Fibroblast of mammary gland (primary cell): ENCODE results near the gene AGAP1.

ENCODE experiments used
- DNase-seq: peaks from one replicate; pipeline ENCODE4 v3.0.0-alpha.2; 2010; ENCODE audit warnings: low read depth
- H3K4me3 ChIP-seq: 2 replicates; pipeline ENCODE4 v1.5.1; 2011; ENCODE audit warnings: low read depth, mild to moderate bottlenecking, low read length, moderate library complexity; ENCODE audit not compliant: control insufficient read depth
- TF ChIP-seq, protein P1 (sequence below): conservative IDR thresholded peaks from 2 replicates; pipeline ENCODE4 v1.5.1; 2011; ENCODE audit warnings: low read depth, low read length, inconsistent platforms; ENCODE audit not compliant: control insufficient read depth, insufficient read depth

The AGAP1 gene

DNA sequence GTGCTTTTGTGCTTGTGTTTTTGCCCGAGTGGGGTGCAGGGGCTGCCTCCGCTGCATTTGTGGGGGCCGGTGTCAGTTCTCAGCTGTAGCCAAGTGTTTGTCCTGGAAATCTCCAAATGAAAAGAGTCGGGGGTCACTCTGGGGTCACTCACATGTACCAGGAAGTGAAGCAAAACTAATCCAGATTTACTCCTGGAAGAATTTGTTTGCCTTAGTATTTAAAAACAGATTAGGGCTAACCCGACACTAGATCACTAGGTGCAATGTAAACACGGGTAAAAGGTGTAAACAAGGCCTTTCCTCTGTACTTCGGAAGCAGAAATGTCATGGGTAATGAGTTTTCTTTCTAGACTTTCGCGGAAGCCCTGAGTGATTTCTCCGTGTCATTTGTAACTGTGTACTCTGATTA, 624.0 kb downstream of the AGAP1 start:
- TF ChIP-seq, protein P1, sequence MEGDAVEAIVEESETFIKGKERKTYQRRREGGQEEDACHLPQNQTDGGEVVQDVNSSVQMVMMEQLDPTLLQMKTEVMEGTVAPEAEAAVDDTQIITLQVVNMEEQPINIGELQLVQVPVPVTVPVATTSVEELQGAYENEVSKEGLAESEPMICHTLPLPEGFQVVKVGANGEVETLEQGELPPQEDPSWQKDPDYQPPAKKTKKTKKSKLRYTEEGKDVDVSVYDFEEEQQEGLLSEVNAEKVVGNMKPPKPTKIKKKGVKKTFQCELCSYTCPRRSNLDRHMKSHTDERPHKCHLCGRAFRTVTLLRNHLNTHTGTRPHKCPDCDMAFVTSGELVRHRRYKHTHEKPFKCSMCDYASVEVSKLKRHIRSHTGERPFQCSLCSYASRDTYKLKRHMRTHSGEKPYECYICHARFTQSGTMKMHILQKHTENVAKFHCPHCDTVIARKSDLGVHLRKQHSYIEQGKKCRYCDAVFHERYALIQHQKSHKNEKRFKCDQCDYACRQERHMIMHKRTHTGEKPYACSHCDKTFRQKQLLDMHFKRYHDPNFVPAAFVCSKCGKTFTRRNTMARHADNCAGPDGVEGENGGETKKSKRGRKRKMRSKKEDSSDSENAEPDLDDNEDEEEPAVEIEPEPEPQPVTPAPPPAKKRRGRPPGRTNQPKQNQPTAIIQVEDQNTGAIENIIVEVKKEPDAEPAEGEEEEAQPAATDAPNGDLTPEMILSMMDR = no peak
- no peak overlapping the region for H3K4me3 ChIP-seq
- no peak for DNase-seq

DNA sequence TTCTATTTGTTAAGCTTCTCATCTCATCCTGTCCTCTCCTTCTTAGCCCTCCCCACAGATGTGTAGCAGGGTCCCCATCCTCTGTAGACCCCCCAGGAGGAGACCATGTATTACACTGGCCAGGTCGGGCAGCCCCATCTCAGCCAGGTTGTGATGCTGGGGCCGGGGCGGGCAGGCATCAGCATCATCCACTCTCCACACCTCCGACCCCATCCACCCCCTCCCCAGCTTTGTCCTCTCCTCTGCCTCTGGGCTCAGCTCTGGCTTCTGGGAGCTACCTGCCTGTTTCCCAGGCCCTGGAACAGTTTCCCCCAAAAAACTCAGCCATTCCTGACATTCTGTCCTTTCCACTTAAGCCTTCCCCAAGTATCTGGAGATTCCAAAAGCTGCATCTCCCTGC, 625.2 kb downstream of the AGAP1 start:
- TF ChIP-seq, protein P1 = no peak
- no peak overlapping the region for H3K4me3 ChIP-seq
- DNase-seq = no peak

DNA sequence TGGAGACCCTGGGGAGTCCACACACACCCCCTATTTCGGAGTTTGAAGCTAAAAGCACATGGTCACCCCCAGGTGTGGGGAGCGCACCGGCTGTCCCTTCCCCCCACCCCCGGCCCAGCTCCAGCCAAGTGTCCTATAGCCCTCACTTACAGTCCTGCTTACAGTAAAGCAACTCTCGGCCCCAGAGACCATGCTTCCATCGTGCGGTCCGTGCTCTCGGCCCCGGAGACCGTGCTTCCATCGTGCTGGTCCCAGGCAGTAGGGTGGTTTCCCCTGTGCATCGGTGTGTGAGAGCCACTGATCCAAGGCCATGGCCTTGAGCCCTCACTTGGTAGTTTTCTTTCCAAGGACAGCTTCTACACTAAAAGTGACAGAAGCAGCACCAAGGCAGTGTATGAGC, 625.6 kb downstream of the AGAP1 start:
- TF ChIP-seq, protein P1 = no peak
- H3K4me3 ChIP-seq = no peak overlapping the region
- DNase-seq = no peak

DNA sequence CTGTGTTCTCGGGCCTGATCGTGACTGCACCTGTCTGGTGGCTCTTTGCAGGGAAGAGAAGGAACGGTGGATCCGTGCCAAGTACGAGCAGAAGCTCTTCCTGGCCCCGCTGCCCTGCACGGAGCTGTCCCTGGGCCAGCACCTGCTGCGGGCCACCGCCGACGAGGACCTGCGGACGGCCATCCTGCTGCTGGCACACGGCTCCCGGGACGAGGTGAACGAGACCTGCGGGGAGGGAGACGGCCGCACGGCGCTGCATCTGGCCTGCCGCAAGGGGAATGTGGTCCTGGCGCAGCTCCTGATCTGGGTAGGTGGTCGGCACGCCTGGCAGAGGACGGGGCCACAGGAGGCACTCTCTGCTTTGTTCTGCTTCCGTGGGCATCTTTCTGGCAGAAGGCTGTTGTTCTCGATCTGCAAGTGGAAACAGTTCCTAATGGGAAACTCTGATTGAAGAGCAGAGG, 626.3 kb downstream of the AGAP1 start:
- no peak for DNase-seq
- TF ChIP-seq, protein P1 = no peak
- H3K4me3 ChIP-seq = no peak overlapping the region

DNA sequence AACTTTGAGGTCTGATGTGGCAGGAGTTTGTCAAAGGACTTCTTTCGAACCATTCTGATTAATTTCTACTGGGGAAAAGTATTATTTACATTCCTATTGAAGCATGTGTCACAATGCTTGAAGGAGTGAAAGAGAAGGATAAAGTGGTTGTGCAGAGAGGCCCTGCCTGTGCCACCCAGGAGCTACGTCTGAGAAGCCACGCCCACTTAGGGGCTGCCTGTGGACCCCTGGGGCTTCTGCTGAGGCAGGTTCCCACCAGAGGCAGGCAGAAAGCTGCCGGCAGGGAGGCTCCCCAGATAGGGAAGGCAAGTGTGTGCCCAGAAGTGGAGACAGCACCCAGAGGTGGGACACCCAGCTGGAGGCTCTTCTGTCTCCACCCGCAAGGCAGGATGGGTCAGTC, 627.0 kb downstream of the AGAP1 start:
- no peak for DNase-seq
- H3K4me3 ChIP-seq = no peak overlapping the region
- TF ChIP-seq, protein P1 = no peak

DNA sequence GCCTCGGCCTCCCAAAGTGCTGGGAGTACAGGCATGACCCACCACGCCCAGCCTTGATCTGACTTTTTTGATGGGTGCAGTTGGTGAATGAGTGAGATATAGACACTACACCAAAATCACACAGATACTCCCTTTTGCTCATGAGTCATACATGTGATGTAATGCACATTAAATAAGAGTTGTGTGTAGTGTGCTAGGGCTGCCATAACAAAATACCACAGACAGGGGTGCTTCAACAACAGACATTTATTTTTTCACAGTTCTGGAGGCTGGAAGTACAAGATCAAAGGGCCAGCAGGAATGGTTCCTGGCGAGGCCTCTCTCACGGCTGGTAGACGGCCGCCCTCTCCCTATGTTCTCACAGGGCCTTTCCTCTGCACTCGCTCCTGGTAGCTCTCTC, 627.7 kb downstream of the AGAP1 start:
- peak; percentile 25 for DNase-seq
- TF ChIP-seq, protein P1 = no peak
- no peak overlapping the region for H3K4me3 ChIP-seq

DNA sequence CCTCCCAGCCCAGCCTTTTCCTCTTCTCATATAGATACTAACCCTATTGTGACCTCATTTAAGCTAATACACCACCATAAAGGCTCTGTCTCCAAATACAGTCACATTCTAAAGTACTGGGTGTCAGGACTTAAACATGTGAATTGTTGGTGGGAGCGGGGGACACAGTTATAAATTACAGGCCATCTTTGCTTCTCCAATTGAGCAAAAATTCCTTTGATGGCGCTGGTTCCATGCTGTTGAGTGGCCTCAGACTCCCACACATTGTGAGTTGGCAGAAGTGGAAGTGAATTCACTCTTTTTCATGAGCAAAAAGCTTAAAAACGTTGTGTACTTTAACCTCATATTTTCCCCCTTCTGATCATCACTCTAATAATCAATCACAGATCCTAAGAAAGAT, 628.4 kb downstream of the AGAP1 start:
- DNase-seq = no peak
- TF ChIP-seq, protein P1 = no peak
- H3K4me3 ChIP-seq = no peak overlapping the region
